IMR-90 (cell line): ENCODE results near the gene ROBO4. TPM values are rescaled to one million over a fixed set of nuclear protein-coding genes. Genes with fewer than 3 reads are reported as not detected.

Experiments used
- ATAC-seq: fragments of 200-7000 bp; cut with Tn5 transposase; 2 replicates; pipeline ENCODE4 v1.9.1; 2020; ENCODE audit warnings: low read depth, mild to moderate bottlenecking, moderate library complexity
- BruUV-seq: library from RNA; stranded (reverse); fragments of 400-500 nt; replicated peaks from 2 replicates; lab custom pipeline; 2021; lab: Mats Ljungman, UMichigan
- CTCF ChIA-PET: fragments of 300-600 bp; formaldehyde crosslinking; extraction: SDS; loops from one replicate; lab custom pipeline; 2021; ENCODE audit warnings: antibody characterized with exemption; lab: Yijun Ruan, JAX
- POLR2A ChIA-PET: fragments of 300-600 bp; sonication (Branson Sonifier 250); formaldehyde crosslinking; loops from one replicate; lab custom pipeline; 2022; ENCODE audit warnings: antibody characterized with exemption; ENCODE audit not compliant: unreplicated experiment; lab: Charles Lee
- DNase-seq: peaks from one replicate; pipeline ENCODE4 v3.0.0; 2013
- H2AFZ ChIP-seq: replicated peaks from 2 replicates; pipeline ENCODE3; 2013; ENCODE audit warnings: low read length, mild to moderate bottlenecking; ENCODE audit not compliant: poor library complexity
- H2AK5ac ChIP-seq: 2 replicates; pipeline ENCODE4 v1.6.1; 2013; ENCODE audit warnings: low read depth, low read length, inconsistent platforms
- H2AK9ac ChIP-seq: replicated peaks from 2 replicates; pipeline ENCODE3; 2013; ENCODE audit warnings: mild to moderate bottlenecking, low read depth, low read length, moderate library complexity; ENCODE audit not compliant: poor library complexity
- H2BK120ac ChIP-seq: 2 replicates; pipeline ENCODE4 v1.6.1; 2013; ENCODE audit warnings: low read depth, low read length, inconsistent platforms
- H2BK15ac ChIP-seq: 3 replicates; pipeline ENCODE4 v1.6.1; 2013; ENCODE audit warnings: low read depth, low read length, inconsistent platforms
- H2BK20ac ChIP-seq: 2 replicates; pipeline ENCODE4 v1.6.1; 2013; ENCODE audit warnings: low read depth, mild to moderate bottlenecking, inconsistent platforms, low read length, moderate library complexity
- H2BK5ac ChIP-seq: 2 replicates; pipeline ENCODE4 v1.6.1; 2013; ENCODE audit warnings: mild to moderate bottlenecking, low read depth, low read length, inconsistent platforms; ENCODE audit not compliant: poor library complexity, severe bottlenecking
- H3K14ac ChIP-seq: replicated peaks from 2 replicates; pipeline ENCODE4 v1.6.1; 2013; ENCODE audit warnings: low read depth, low read length, inconsistent platforms
- H3K18ac ChIP-seq: 2 replicates; pipeline ENCODE4 v1.6.1; 2013; ENCODE audit warnings: low read depth, low read length, control low read depth
- H3K23ac ChIP-seq: 2 replicates; pipeline ENCODE4 v1.6.1; 2013; ENCODE audit warnings: low read depth, low read length, inconsistent platforms
- H3K27ac ChIP-seq: 2 replicates; pipeline ENCODE4 v1.5.1; 2013; ENCODE audit warnings: mild to moderate bottlenecking, control low read depth, low read length; ENCODE audit not compliant: insufficient read depth
- H3K27me3 ChIP-seq: 2 replicates; pipeline ENCODE4 v1.6.1; 2013; ENCODE audit warnings: low read length; ENCODE audit not compliant: control insufficient read depth, insufficient read depth
- H3K36me3 ChIP-seq: 2 replicates; pipeline ENCODE4 v1.6.1; 2013; ENCODE audit warnings: low read length, mixed read lengths; ENCODE audit not compliant: control insufficient read depth, insufficient read depth
- H3K4ac ChIP-seq: 2 replicates; pipeline ENCODE4 v1.6.1; 2013; ENCODE audit warnings: low read depth, low read length, inconsistent platforms
- H3K4me1 ChIP-seq: 2 replicates; pipeline ENCODE4 v1.6.1; 2013; ENCODE audit warnings: low read length, mixed read lengths; ENCODE audit not compliant: control insufficient read depth, insufficient read depth
- H3K4me2 ChIP-seq: 2 replicates; pipeline ENCODE4 v1.6.1; 2013; ENCODE audit warnings: low read depth, mild to moderate bottlenecking, control low read depth, low read length, moderate library complexity
- H3K4me3 ChIP-seq: 2 replicates; pipeline ENCODE4 v1.5.1; 2013; ENCODE audit warnings: low read depth, mild to moderate bottlenecking, control low read depth, low read length, moderate library complexity; ENCODE audit not compliant: insufficient read depth
- H3K56ac ChIP-seq: 2 replicates; pipeline ENCODE4 v1.6.1; 2013; ENCODE audit warnings: low read length, inconsistent platforms; ENCODE audit not compliant: insufficient read depth; ENCODE audit errors: extremely low read depth
- H3K79me1 ChIP-seq, 2 experiments: 2 replicates each; pipeline ENCODE4 v1.6.1; 2013; ENCODE audit warnings: low read length in 2 of 2, inconsistent platforms in 1 of 2, low read depth in 1 of 2
- H3K9ac ChIP-seq: 2 replicates; pipeline ENCODE4 v1.6.1; 2013; ENCODE audit warnings: low read depth, low read length, control low read depth
- H3K9me1 ChIP-seq: 2 replicates; pipeline ENCODE4 v1.6.1; 2013; ENCODE audit warnings: low read length, inconsistent platforms; ENCODE audit not compliant: insufficient read depth
- H3K9me3 ChIP-seq: 2 replicates; pipeline ENCODE4 v1.6.1; 2013; ENCODE audit warnings: low read length; ENCODE audit not compliant: control insufficient read depth, insufficient read depth
- H4K20me1 ChIP-seq: 2 replicates; pipeline ENCODE4 v1.6.1; 2013; ENCODE audit warnings: low read length, inconsistent platforms; ENCODE audit not compliant: insufficient read depth
- H4K5ac ChIP-seq: 2 replicates; pipeline ENCODE4 v1.6.1; 2013; ENCODE audit warnings: mild to moderate bottlenecking, low read depth, low read length, control low read depth
- H4K8ac ChIP-seq, 2 experiments: 2 replicates each; pipeline ENCODE4 v1.6.1; 2013; ENCODE audit warnings: low read depth in 2 of 2, low read length in 2 of 2, control low read depth in 1 of 2, inconsistent platforms in 1 of 2
- H4K91ac ChIP-seq: 2 replicates; pipeline ENCODE4 v1.6.1; 2013; ENCODE audit warnings: low read depth, low read length, inconsistent platforms; ENCODE audit not compliant: insufficient read depth
- CEBPB ChIP-seq: IDR thresholded peaks from 2 replicates; pipeline ENCODE4 v1.6.1; 2012; ENCODE audit warnings: low read depth, low read length, improper control_type of control experiment
- WGBS, 2 experiments: methylation state at CpG; one replicate each; pipeline versions ENCODE4 v1.1.5 to v1.1.7; 2013; ENCODE audit warnings: missing lambda C conversion rate in 2 of 2; ENCODE audit not compliant: insufficient read length in 1 of 2; ENCODE audit errors: extremely low coverage in 2 of 2; 5-methylcytosine and 5-hydroxymethylcytosine counted together
- dilution Hi-C: fragments of 300-500 bp; cut with HindIII; formaldehyde crosslinking; loops from one replicate; pipeline ENCODE4 v1.14.3; 2018; ENCODE audit warnings: low sequenced_read_pairs; ENCODE audit not compliant: unreplicated experiment
- in situ Hi-C: fragments of 300-500 bp; cut with MboI; formaldehyde crosslinking; loops from 3 replicates; pipeline ENCODE4 v1.14.3; 2019; ENCODE audit warnings: low sequenced_read_pairs, inconsistent platforms, mixed read lengths
- intact Hi-C: fragments of 100-400 bp; cut with micrococcal nuclease; formaldehyde crosslinking; loops from 2 replicates; pipeline ENCODE4 v1.10.0; 2022
- polyA plus RNA-seq, 3 experiments: library from polyadenylated mRNA; depleted of rRNA; stranded (reverse); fragments of >200 nt; gene quantifications; 2 replicates each; pipeline ENCODE4 v1.2.3, GENCODE V29; 2012; ENCODE audit warnings: low replicate concordance in 1 of 3
- total RNA-seq: library from RNA; depleted of rRNA; stranded (reverse); fragments of >200 nt; gene quantifications from 2 replicates; pipeline ENCODE4 v1.2.3, GENCODE V29; 2012; rRNA removed

The ROBO4 gene
- total and polyA plus RNA-seq, 2 of the 4 experiments (the other 2 are of a cell fraction): 0.72 to 0.82 TPM

DNA sequence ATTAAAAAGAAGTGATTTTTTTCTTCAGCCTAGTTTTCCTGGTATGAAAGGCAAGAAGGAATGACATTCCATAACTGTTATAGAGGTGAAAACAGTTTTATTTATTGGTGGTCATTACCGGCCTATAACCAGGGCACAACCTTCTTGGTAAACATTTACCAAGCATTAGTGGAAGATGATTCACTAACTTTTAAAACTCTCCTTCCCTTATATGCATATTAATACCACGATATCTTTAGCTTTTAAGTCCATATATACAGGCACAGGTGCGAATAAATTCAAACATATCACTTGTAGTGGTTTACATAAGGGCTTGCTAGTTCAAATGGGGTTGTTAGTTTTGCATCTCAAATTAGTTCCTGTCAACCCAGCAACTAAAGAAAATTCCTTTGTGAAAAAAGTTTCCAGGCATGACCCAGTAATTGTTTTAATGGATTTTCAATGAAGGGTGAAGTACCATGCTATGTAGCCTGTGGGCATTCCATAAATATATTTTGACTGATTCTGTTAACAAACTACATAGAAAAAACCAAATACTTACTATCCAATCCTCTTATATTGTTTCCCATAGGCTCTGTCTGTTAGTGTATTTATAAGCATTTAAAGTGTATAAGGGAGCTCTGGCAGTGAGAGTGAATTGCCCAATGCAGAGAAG, 63.0 kb downstream of the ROBO4 start:
- POLR2A ChIA-PET: no interaction called here
- no peak for ATAC-seq

More for the DNA sequence above, 63.0 kb downstream of the ROBO4 start:
- Histone ChIP-seq H3K9me1 (no peaks in the 10 kb centered on the region), H4K91ac (no peak overlapping the region), H2BK5ac (no peak overlapping the region), H2AFZ (no peak overlapping the region), H3K79me1 (no peaks in the 10 kb centered on the region), H4K8ac (no peak overlapping the region), H3K4ac (no peak overlapping the region), H4K5ac (no peak overlapping the region), H3K18ac (no peak overlapping the region), H3K23ac (no peak overlapping the region), H3K27me3 (peaks cover 39% of the 10 kb centered on the region), H3K4me3 (no peak overlapping the region), H3K9ac (no peak overlapping the region), H2AK9ac (no peak overlapping the region), H3K14ac (no peak overlapping the region), H3K56ac (no peak overlapping the region), H3K27ac (no peak overlapping the region), H2AK5ac (no peak overlapping the region), H2BK120ac (no peak overlapping the region), H4K20me1 (no peaks in the 10 kb centered on the region), H2BK15ac (no peak overlapping the region), H2BK20ac (no peak overlapping the region), H3K36me3 (no peaks in the 10 kb centered on the region), H3K4me2 (no peak overlapping the region), H3K9me3 (no peaks in the 10 kb centered on the region), H3K4me1 (no peaks in the 10 kb centered on the region)
- no peak for DNase-seq
- CTCF ChIA-PET: interaction anchor here (0.5 to 0.6 kb wide), 2 partner anchors 20 to 71 kb away, joined by 3 to 4 read pairs; no protein-coding TSS in a partner anchor
- no peak for TF ChIP-seq CEBPB
- WGBS, 2 experiments: no CpG with 5 or more reads among the region's 3 CpGs
- in situ Hi-C loops: loop anchor here (10.0 kb wide), 2 partner anchors 70 to 190 kb away; partner anchors contain the start of gene ESAM
- dilution Hi-C loops: no loop called here
- intact Hi-C loops: loop anchor here (2.0 kb wide), 1 partner anchor 76 kb away; no protein-coding TSS in a partner anchor
- no TSS peak for BruUV-seq

Other genes with a start within 250 kb of the ROBO4 start
- 3.3 and 4.7 TPM in 2 replicates for gene SIAE, start 224.1 kb downstream of the ROBO4 start, total RNA-seq
- 11.3 and 12.0 TPM in 2 replicates for gene SIAE, start 224.1 kb downstream of the ROBO4 start, polyA plus RNA-seq (2012; rRNA removed)
- gene SPA17, start 224.0 kb downstream of the ROBO4 start, total RNA-seq: 9.9 and 14.4 TPM in 2 replicates
- 10.6 and 11.5 TPM in 2 replicates for gene SPA17, start 224.0 kb downstream of the ROBO4 start, polyA plus RNA-seq (2012; rRNA removed)
- gene NRGN, start 157.9 kb downstream of the ROBO4 start, total RNA-seq: 0.54 and 0.83 TPM in 2 replicates
- 24.8 and 27.8 TPM in 2 replicates for gene NRGN, start 157.9 kb downstream of the ROBO4 start, polyA plus RNA-seq (2012; rRNA removed)
- gene VSIG2, start 145.6 kb downstream of the ROBO4 start, total RNA-seq: not detected in 2 replicates
- not detected in 2 replicates for gene VSIG2, start 145.6 kb downstream of the ROBO4 start, polyA plus RNA-seq (2012; rRNA removed)
- under 0.01 TPM in 1 of 2 replicates, not detected in the other for gene ESAM, start 135.6 kb downstream of the ROBO4 start, total RNA-seq
- gene ESAM, start 135.6 kb downstream of the ROBO4 start, polyA plus RNA-seq (2012; rRNA removed): 0.12 and 0.20 TPM in 2 replicates
- 5.0 and 6.4 TPM in 2 replicates for gene MSANTD2, start 97.5 kb downstream of the ROBO4 start, total RNA-seq
- 4.8 and 6.0 TPM in 2 replicates for gene MSANTD2, start 97.5 kb downstream of the ROBO4 start, polyA plus RNA-seq (2012; rRNA removed)
- gene ROBO3, start 32.4 kb downstream of the ROBO4 start, total RNA-seq: 10.3 and 12.0 TPM in 2 replicates
- 54.1 and 64.5 TPM in 2 replicates for gene ROBO3, start 32.4 kb downstream of the ROBO4 start, polyA plus RNA-seq (2012; rRNA removed)
- not detected in 2 replicates for gene HEPN1, start 21.4 kb upstream of the ROBO4 start, total RNA-seq
- not detected in 2 replicates for gene HEPN1, start 21.4 kb upstream of the ROBO4 start, polyA plus RNA-seq (2012; rRNA removed)
- 0.18 TPM in 1 of 2 replicates, not detected in the other for gene HEPACAM, start 38.2 kb upstream of the ROBO4 start, total RNA-seq
- 0.03 and 0.09 TPM in 2 replicates for gene HEPACAM, start 38.2 kb upstream of the ROBO4 start, polyA plus RNA-seq (2012; rRNA removed)
- 2.0 and 2.5 TPM in 2 replicates for gene CCDC15, start 56.3 kb upstream of the ROBO4 start, total RNA-seq
- gene CCDC15, start 56.3 kb upstream of the ROBO4 start, polyA plus RNA-seq (2012; rRNA removed): 0.69 and 1.1 TPM in 2 replicates
- 0.72 and 0.83 TPM in 2 replicates for gene SLC37A2, start 165.4 kb upstream of the ROBO4 start, total RNA-seq
- 1.1 and 1.5 TPM in 2 replicates for gene SLC37A2, start 165.4 kb upstream of the ROBO4 start, polyA plus RNA-seq (2012; rRNA removed)
- 19.4 and 24.4 TPM in 2 replicates for gene TMEM218, start 213.8 kb upstream of the ROBO4 start, total RNA-seq
- 17.7 and 23.0 TPM in 2 replicates for gene TMEM218, start 213.8 kb upstream of the ROBO4 start, polyA plus RNA-seq (2012; rRNA removed)